Fibroblast of the aortic adventitia (primary cell): ENCODE data around the gene SH3RF3. TPM values are rescaled to one million over a fixed set of nuclear protein-coding genes. Genes with fewer than 3 reads are reported as not detected.
"Not testable (repeated sequence)": the region's sequence is repeated elsewhere in the genome, so short reads cannot be mapped to it uniquely, and the experiment has no call there.

Source experiments
- DNase-seq: peaks from one replicate; pipeline ENCODE4 v3.0.0-alpha.2; 2010; ENCODE audit warnings: low read depth
- H3K4me3 ChIP-seq: 2 replicates; pipeline ENCODE4 v1.5.1; 2011; ENCODE audit warnings: low read depth, mild to moderate bottlenecking, control low read depth, low read length, moderate library complexity
- total RNA-seq: library from RNA; depleted of rRNA; stranded (reverse); fragments of >200 nt; gene quantifications from 2 replicates; pipeline ENCODE4 v1.2.3, GENCODE V29; 2012; ENCODE audit warnings: low replicate concordance
- TF ChIP-seq, protein P1 (sequence below): IDR thresholded peaks from 2 replicates; pipeline ENCODE4 v1.5.1; 2011; ENCODE audit warnings: mild to moderate bottlenecking, low read length, control low read depth, inconsistent platforms; ENCODE audit not compliant: insufficient read depth

The SH3RF3 gene
- total RNA-seq, 1 donor, result 8.4 TPM

DNA sequence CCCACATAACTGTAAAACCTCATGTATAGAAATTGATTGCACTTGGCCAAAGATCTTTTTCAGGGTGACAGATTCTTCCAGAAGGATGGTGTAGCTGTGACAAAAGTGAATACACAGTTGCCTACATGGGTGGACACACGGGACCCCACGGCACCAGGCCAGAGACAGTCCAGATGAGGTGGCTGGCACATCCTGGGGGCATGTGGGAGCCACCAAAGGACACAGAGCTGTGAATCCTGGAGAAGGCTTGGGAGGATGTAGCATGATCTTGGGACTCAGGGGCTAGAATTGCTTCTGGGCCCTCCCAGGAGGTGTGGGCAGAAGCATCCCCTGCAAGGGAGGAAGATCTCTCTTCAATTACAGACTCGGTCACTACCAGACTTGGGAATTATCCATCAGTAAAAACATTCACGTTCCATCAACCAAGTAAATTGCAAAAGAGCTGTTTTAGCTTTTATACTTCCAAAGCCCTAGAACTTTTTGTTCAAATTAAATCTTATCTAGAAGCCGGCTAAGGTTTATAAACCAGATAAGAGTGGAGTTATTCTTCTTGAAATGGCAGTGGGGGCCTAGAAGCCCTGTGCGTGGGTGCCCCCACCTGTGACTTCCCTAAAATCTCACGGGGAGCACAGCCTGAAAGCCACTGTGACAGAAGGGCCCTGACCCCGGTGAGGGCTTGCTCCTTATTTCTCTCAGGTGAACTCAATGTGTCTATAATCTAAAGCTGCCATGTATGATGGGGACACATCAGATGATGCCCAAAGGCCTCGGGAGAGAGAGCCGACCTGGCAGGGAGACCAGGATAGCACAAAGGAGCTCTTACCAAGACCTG is 403.1 kb downstream of the SH3RF3 start:
- no peak for DNase-seq
- TF ChIP-seq, protein P1, sequence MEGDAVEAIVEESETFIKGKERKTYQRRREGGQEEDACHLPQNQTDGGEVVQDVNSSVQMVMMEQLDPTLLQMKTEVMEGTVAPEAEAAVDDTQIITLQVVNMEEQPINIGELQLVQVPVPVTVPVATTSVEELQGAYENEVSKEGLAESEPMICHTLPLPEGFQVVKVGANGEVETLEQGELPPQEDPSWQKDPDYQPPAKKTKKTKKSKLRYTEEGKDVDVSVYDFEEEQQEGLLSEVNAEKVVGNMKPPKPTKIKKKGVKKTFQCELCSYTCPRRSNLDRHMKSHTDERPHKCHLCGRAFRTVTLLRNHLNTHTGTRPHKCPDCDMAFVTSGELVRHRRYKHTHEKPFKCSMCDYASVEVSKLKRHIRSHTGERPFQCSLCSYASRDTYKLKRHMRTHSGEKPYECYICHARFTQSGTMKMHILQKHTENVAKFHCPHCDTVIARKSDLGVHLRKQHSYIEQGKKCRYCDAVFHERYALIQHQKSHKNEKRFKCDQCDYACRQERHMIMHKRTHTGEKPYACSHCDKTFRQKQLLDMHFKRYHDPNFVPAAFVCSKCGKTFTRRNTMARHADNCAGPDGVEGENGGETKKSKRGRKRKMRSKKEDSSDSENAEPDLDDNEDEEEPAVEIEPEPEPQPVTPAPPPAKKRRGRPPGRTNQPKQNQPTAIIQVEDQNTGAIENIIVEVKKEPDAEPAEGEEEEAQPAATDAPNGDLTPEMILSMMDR, result no peak
- no peak overlapping the region for H3K4me3 ChIP-seq

DNA sequence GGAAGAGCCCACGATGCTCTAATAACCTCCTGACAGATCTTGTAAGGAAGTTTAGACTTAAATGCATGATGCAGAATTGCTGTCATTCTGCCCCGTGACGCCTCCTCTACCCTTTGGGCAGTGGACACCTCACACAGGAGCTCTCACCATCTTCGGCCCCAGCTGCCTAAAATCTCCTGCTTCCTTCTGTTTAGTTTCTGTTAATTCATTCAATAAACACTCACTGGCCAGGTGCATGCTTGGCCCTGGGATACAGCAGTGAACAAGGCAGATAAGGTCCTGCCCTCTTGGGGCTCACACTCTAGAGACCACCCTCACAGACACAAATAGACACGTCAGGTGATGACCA is 403.7 kb downstream of the SH3RF3 start:
- no peak for DNase-seq
- TF ChIP-seq, protein P1, result no peak
- H3K4me3 ChIP-seq, result no peak overlapping the region

DNA sequence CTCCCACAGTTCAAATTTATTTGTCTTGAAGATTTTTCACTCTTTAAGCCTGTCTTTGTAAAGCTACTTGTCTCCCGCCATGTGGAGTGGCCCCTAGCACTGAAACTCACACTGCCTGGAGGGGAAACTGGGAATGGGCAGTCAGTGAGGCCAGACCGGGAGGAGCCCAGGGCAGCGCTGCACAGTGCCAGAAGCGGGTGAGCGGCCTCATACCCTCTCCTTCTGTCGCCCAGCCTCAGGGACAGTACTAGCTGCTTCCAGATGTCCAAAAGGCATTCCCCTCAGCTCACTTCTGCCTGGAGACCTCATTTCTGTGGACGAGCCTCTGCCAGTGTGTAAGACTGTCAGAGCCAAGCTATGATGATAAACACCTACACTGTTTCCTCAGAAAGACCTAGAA is 404.8 kb downstream of the SH3RF3 start:
- no peak overlapping the region for H3K4me3 ChIP-seq
- no peak for DNase-seq
- TF ChIP-seq, protein P1, result no peak

DNA sequence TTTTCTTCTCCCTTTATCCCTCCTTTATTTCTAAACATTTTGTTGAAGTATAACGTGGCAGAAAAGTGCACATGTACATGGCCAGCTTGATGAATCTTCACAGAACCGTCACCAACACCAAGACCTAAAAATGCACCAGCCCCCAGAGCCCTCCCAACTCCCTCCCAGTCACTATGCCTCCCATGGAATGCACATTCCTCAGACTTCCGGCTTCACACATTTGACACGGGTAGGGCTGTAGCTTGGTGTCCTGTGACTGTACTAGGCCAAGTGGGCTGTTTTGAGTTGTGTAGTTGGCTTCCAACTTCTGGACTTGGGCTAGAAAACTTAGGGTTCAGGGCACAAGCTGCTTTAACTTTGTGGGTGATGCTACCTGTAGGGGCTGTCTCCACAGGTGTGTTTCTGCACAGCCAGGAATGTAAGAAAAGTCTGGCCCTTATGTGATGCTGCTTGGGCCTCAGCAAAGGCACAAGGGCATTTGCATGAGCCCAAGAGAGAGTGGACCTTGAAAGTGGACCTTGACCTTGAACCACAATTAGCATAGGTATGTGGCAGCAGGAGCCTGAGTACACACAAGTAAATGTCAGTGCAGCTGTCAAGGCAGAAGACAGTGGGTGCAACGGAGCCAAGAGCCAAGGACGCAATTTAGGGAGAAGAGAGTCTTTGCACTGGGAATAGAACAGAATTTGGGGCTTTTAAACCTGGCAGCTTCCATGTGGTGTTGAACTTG is 406.4 kb downstream of the SH3RF3 start:
- no peak overlapping the region for H3K4me3 ChIP-seq
- TF ChIP-seq, protein P1, result no peak
- no peak for DNase-seq

DNA sequence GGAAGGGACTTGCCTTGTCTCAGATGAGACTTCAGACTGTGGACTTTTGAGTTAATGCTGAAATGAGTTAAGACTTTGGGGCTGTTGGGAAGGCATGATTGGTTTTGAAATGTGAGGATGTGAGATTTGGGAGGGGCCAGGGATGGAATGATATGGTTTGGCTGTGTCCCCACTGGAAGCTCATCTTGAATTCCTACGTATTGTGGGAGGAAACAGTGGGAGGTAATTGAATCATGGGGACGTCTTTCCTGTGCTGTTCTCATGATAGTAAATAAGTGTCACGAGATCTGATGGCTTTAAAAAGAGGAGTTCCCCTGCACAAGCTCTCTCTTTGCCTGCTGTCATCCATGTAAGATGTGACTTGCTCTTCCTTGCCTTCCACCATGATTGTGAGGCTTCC is 407.6 kb downstream of the SH3RF3 start:
- peak; percentile 23 for DNase-seq
- not testable (repeated sequence) for H3K4me3 ChIP-seq

DNA sequence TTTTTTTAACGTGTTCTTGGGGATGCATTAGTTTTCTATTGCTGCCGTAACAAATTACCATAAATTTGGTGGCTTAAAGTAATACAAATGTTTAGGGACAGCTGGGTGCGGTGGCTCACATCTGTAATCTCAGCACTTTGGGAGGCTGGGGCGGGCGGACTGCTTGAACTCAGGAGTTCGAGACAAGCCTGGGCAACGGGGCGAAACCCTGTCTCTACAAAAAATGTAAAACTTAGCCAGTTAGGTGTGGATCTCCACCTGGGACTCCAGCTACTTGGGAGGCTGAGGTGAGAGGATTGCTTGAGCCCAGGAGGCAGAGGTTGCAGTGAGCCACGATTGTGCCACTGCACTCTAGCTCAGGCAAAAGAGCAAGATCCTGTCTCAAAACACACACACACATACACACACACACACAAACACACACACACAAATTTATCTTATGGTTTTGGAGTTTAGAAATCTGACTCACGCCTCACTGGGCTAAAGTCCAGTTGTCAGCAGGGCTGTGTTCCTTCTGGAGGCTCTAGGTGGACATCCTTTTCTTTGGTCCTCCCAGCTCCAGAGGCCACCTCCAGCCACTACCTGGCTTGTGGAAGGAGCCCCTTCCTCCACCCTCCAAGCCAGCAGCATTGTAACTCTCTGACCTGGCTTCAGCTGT is 408.7 kb downstream of the SH3RF3 start:
- TF ChIP-seq, protein P1, result no peak
- peak; percentile 71 for DNase-seq
- H3K4me3 ChIP-seq, result no peak overlapping the region

DNA sequence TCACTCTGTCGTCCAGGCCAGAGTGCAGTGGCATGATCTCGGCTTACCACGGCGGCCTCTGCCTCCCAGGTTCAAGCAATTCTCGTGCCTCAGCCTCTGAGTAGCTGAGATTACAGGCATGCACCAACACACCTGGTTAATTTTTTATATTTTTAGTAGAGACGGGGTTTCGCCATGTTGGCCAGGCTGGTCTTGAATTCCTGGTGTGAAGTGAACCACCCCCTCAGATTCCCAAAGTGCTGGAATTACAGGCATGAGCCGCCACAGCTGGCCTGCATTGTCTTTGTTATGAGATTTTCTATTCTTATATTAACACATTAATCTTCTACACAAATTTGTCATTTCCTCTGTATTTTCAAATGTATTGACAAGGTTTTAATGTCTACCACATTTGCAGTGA is 409.5 kb downstream of the SH3RF3 start:
- DNase-seq, result no peak
- TF ChIP-seq, protein P1, result no peak
- H3K4me3 ChIP-seq, result no peak overlapping the region
